A549 treated with GW870086 at 1 μM for 4 hours (cell line): ENCODE measurements around the gene EBF4. TPM values are rescaled to one million over a fixed set of nuclear protein-coding genes. Genes with fewer than 3 reads are reported as not detected.

Experiments
- total RNA-seq: library from RNA; stranded (reverse); fragments of 200-300 nt; extraction: Qiagen RNA extraction; gene quantifications from 5 replicates; pipeline ENCODE4 v1.2.3, GENCODE V29; 2022; ENCODE audit warnings: low read depth

The EBF4 gene, protein sequence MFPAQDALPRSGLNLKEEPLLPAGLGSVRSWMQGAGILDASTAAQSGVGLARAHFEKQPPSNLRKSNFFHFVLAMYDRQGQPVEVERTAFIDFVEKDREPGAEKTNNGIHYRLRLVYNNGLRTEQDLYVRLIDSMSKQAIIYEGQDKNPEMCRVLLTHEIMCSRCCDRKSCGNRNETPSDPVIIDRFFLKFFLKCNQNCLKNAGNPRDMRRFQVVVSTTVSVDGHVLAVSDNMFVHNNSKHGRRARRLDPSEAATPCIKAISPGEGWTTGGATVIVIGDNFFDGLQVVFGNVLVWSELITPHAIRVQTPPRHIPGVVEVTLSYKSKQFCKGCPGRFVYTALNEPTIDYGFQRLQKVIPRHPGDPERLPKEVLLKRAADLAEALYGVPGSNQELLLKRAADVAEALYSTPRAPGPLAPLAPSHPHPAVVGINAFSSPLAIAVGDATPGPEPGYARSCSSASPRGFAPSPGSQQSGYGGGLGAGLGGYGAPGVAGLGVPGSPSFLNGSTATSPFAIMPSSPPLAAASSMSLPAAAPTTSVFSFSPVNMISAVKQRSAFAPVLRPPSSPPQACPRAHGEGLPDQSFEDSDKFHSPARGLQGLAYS
- 1.4 to 3.4 TPM (median 2.3 TPM) in 5 replicates for total RNA-seq

DNA sequence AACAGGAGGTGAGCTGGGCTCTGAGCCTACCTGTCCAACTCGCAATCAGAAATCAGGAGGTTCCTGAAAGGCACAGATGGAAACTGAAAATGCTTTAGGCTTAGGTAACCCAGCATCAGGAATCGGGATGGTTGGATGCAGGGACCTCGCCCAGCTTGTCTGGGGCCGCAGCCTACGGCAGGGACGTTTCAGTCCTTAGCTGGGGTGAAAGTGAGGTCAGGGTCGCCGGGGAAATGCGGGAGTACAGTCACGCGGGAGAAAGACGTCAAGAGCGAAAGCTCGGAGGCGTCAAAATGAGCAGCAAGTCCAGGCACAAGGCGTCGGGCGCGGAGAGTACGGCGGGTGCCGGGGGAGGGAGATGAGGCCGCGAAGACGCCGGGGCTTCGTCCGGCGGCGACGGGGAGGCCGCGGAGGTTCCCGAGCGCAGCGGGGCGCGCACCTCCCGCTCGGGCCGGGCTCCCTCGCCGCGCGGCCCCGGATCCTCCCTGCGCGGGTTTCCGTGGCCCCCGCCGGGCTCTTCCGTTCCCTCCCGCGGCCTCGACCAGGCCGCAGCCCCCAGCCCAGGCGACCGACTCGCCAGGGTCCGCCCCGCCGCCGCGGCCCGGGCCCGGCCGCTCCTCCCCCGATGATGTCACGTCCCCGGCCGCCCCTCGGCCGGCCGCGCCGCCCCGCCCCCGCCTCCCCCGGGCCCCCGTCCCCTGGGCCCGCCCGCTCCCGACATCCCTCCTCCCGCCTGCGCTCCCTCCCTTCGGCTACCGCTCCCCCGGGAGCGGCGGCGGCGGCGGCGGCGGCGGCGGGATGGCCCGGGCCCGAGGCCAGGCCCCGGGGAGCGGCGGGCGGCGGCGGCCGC lies at the start of gene EBF4:
TSS of gene EBF4 (plus strand) at position 745 of the 850 bp plus-strand sequence. CDS start 866 bp downstream, outside the sequence.

DNA sequence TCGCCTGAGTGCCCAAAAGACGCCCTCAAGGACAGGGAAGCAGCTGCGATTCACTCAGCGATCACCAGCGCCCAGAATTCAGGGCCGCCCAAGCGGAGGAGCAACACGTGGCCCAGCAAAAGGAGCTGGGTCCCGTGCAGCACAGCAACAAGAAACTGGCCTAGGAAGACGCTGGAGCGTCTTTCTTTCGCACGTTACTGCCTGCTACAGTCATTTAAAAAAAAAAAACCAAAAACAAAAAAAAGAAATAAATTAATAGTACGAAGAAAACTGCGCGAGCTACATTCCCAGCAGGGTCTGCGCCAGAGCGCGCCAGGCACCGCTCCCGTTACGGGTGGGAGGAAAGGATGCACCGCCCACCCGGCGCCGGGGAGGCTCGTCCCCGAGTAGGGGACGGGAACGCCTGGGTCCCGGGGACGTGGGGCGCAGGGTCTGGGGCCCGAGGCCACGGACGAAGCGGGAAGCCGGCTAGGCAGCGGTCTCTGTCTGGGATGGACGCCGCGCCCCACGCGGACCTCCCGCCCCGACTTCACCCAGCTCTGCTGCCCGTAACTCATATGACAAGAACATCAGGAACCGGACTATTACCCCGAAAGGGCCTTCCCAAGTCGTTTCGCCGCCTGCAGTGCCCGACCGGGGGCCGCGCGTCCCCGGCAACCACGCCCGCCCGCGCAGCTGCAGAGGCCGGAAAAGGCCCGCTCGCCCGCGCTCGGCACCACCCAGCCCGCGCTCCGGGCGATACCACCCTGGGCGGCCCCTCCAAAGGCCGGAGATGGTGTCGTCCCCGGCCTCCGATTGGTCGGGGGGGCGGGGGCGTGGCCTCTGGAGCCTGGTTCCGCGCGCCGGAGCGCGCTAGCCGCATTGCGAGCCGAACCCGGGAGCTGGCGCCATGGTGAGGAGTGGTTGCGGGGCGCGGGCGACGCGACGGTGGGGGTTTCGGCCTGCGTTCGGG lies 40.5 kb upstream of the EBF4 start, which contains the start of gene NOP56:
TSS of gene NOP56 (plus strand) at position 861 of the 952 bp plus-strand sequence. CDS start at position 890, 29 bp downstream.

DNA sequence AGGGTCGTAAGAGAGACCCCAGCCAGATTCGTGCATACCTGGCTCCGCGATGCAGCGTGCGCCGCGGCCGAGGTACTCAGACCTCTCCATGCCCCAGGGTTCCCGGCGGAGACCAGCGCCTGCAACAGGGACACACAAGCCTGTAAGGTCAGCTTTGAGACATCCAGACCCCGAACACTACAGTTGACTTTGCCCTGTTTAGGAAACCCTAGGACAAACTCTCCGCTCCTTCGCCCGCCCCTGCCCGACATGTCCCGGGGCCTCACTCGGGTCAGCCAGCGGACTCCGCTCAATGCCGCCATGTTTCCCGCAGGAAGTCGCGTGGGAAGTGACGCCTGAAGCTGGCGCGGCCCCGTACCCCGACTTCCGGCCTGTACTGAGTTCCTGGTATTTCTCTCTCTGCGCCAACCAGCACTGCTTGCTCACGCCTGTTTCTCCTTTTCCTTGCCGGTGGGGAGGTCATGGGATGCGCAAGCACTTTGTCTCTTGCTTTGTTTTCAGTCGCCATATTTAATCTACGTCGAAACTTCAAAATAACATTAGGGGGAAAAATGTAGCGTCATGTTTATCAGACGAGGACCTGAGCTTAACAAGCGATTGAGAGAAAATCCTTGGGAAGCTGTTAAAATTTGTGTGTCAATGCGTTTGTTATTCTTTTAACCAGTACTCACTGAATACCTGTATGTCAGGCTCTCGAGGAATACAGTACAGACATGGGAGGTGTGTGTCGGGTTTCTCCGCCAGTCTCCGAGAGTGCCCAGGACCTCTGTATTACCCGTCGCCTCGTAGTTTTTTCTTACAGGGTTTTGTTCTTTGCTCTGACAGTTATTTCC lies 28.5 kb upstream of the EBF4 start, which contains the start of gene IDH3B:
TSS of gene IDH3B (minus strand) at position 330 of the 833 bp plus-strand sequence. CDS start at position 302, 28 bp downstream.

DNA sequence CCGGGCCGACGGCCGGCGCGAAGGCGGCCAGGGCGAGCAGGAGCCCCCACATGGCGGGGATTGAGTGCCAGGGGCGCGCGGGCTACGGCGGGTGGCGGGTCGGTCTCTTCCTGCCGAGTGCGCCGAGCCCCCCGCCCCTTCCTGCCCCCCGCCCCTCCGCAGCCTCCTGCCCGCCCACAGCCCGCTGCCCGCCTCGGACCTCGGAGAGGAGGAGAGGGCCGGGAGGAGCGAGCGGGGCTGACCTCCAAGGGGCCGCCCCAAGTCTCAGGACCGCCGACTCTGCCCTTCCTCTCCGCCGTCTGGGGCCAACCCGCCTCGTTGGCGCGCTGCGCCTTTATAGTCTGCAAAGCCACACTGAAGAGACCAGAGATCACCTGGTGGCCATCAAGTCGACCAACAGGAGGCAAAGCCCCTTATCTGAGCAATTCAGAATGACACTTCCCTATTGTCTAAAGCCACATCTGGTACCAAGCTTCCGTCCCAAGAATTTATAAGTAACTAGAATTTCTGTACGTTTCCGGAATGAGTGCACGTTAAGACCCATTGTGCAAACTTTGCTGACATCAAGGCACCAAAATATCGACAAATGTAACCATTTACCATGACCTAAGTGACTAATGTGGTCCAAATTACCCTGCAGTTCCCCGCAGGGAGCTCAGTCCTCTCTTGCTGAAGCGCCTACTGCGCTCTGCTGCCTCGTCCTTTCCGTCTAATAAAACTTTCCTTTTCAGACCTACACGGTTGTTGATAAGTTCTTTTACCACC lies 108.1 kb downstream of the EBF4 start, which contains the start of gene CPXM1:
TSS of gene CPXM1 (minus strand) at position 107 of the 765 bp plus-strand sequence. CDS start at position 52, 55 bp downstream.

Other genes starting within 250 kb of the EBF4 start
- gene SNRPB, start 222.0 kb upstream of the EBF4 start, total RNA-seq: 850 to 1,095 TPM (median 1,020 TPM) in 5 replicates
- 12.9 to 14.7 TPM (median 14.5 TPM) in 5 replicates for gene ZNF343, start 183.9 kb upstream of the EBF4 start, total RNA-seq
- gene TMC2, start 156.2 kb upstream of the EBF4 start, total RNA-seq: not detected in 5 replicates
- gene NOP56, start 40.1 kb upstream of the EBF4 start, total RNA-seq: 574 to 654 TPM (median 595 TPM) in 5 replicates
- 126 to 137 TPM (median 132 TPM) in 5 replicates for gene IDH3B, start 28.6 kb upstream of the EBF4 start, total RNA-seq
- gene CPXM1, start 107.8 kb downstream of the EBF4 start, total RNA-seq: not detected in 5 replicates
- 0.46 to 0.96 TPM (median 0.50 TPM) in 3 of 5 replicates, not detected in the others for gene C20orf141, start 122.2 kb downstream of the EBF4 start, total RNA-seq
- gene TMEM239, start 123.6 kb downstream of the EBF4 start, total RNA-seq: 0.06 TPM in 1 of 5 replicates, not detected in the others
- 19.5 to 28.3 TPM (median 26.1 TPM) in 5 replicates for gene PCED1A, start 147.9 kb downstream of the EBF4 start, total RNA-seq
- 24.4 to 34.4 TPM (median 31.4 TPM) in 5 replicates for gene VPS16, start 148.0 kb downstream of the EBF4 start, total RNA-seq
- gene PTPRA, start 180.7 kb downstream of the EBF4 start, total RNA-seq: 33.2 to 38.4 TPM (median 37.4 TPM) in 5 replicates